ENCODE measurements around the gene LSS. TPM values are rescaled to one million over a fixed set of nuclear protein-coding genes. Genes with fewer than 3 reads are reported as not detected.
"Not testable (repeated sequence)": the region's sequence is repeated elsewhere in the genome, so short reads cannot be mapped to it uniquely, and the experiment has no call there.

LSS gene
- polyA plus RNA-seq, 2 donors = 41.9 to 57.6 TPM

DNA sequence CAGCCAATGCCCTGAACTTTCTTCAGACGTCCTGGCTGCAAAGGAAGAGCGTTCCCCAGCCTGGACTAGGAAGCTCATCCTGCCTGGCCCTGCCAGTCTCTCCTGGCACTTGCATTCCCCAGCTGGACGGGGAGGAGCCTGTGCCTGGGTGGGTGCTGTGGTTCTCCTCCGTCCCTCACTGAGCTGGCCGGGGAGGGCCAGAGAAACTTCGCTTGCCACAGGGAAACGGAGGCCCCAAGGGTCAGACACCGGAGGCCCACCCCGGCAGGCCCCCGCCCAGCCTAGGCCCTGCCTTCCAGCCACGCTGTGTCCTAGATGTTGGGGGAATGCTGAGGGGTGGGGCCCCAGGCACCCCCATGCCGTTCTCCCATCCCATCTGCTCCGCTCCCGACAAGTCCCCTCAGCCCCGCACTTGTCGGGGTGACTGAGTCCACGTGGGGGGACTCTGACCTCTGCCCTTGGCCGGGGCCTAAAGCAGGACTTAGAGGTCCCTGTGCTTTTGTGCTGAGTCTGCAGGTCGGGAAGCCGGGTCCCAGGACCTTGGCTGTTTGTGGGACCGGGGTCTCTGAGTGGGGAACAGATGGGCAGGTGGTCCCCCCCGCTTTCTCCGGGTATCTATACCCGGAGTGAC lies 78.0 kb downstream of the LSS start:
- Histone ChIP-seq H3K4me1 (ENCODE audit: control insufficient read depth in 2 of 2, insufficient read depth in 2 of 2, low read length in 1 of 2) (peaks cover 0 to 4% of the 10 kb centered on the region in 2 donors), H3K27me3 (ENCODE audit: control insufficient read depth in 1 of 2, insufficient read depth in 2 of 2, low read length in 2 of 2) (no peaks in the 10 kb centered on the region), H3K36me3 (ENCODE audit: control insufficient read depth in 2 of 2, insufficient read depth in 2 of 2, low read length in 1 of 2) (no peaks in the 10 kb centered on the region), H3K27ac (ENCODE audit: low read depth in 2 of 2, low read length in 1 of 2) (no peak overlapping the region), H3K4me3 (ENCODE audit: low read depth in 1 of 2, low read length in 2 of 2) (no peak overlapping the region), H3K9me3 (ENCODE audit: control insufficient read depth in 2 of 2, insufficient read depth in 1 of 2, low read depth in 1 of 2, low read length in 1 of 2) (no peaks in the 10 kb centered on the region)
- WGBS, 2 donors = 80 to 85% methylated on average over 24 of the region's 24 CpGs

- Histone ChIP-seq H3K27me3 (ENCODE audit: control insufficient read depth in 1 of 2, insufficient read depth in 2 of 2, low read length in 2 of 2) (no peaks in the 10 kb centered on the region), H3K9me3 (ENCODE audit: control insufficient read depth in 2 of 2, insufficient read depth in 1 of 2, low read depth in 1 of 2, low read length in 1 of 2) (no peaks in the 10 kb centered on the region), H3K4me3 (ENCODE audit: low read depth in 1 of 2, low read length in 2 of 2) (no peak overlapping the region), H3K36me3 (ENCODE audit: control insufficient read depth in 2 of 2, insufficient read depth in 2 of 2, low read length in 1 of 2) (no peaks in the 10 kb centered on the region), H3K4me1 (ENCODE audit: control insufficient read depth in 2 of 2, insufficient read depth in 2 of 2, low read length in 1 of 2) (peaks cover 0 to 4% of the 10 kb centered on the region in 2 donors), H3K27ac (ENCODE audit: low read depth in 2 of 2, low read length in 1 of 2) (no peak overlapping the region)
- WGBS, 2 donors = 70 to 72% methylated on average over 18 to 19 of the region's 19 CpGs
These were observed 78.5 kb downstream of the LSS start for GRCh38 chr21:46150073-46150472.

GRCh38 chr21:46149205-46149901 lies 79.2 kb downstream of the LSS start:
- no peak overlapping the region for H3K27ac ChIP-seq (ENCODE audit: low read depth in 2 of 2, low read length in 1 of 2)
- H3K4me1 ChIP-seq (ENCODE audit: control insufficient read depth in 2 of 2, insufficient read depth in 2 of 2, low read length in 1 of 2) = peaks cover 0 to 4% of the 10 kb centered on the region in 2 donors
- 83 to 84% methylated on average over 22 of the region's 22 CpGs for WGBS, 2 donors
- no peaks in the 10 kb centered on the region for H3K9me3 ChIP-seq (ENCODE audit: control insufficient read depth in 2 of 2, insufficient read depth in 1 of 2, low read depth in 1 of 2, low read length in 1 of 2)
- H3K36me3 ChIP-seq (ENCODE audit: control insufficient read depth in 2 of 2, insufficient read depth in 2 of 2, low read length in 1 of 2) = no peaks in the 10 kb centered on the region
- no peak overlapping the region for H3K4me3 ChIP-seq (ENCODE audit: low read depth in 1 of 2, low read length in 2 of 2)
- no peaks in the 10 kb centered on the region for H3K27me3 ChIP-seq (ENCODE audit: control insufficient read depth in 1 of 2, insufficient read depth in 2 of 2, low read length in 2 of 2)

- WGBS, 2 donors = 68 to 74% methylated on average over 11 of the region's 11 CpGs
- Histone ChIP-seq H3K27me3 (ENCODE audit: control insufficient read depth in 1 of 2, insufficient read depth in 2 of 2, low read length in 2 of 2) (no peaks in the 10 kb centered on the region), H3K4me3 (ENCODE audit: low read depth in 1 of 2, low read length in 2 of 2) (no peak overlapping the region), H3K27ac (ENCODE audit: low read depth in 2 of 2, low read length in 1 of 2) (no peak overlapping the region), H3K9me3 (ENCODE audit: control insufficient read depth in 2 of 2, insufficient read depth in 1 of 2, low read depth in 1 of 2, low read length in 1 of 2) (no peaks in the 10 kb centered on the region), H3K36me3 (ENCODE audit: control insufficient read depth in 2 of 2, insufficient read depth in 2 of 2, low read length in 1 of 2) (no peaks in the 10 kb centered on the region), H3K4me1 (ENCODE audit: control insufficient read depth in 2 of 2, insufficient read depth in 2 of 2, low read length in 1 of 2) (no peaks in the 10 kb centered on the region)
These were observed 80.5 kb downstream of the LSS start for GRCh38 chr21:46148106-46148505.

DNA sequence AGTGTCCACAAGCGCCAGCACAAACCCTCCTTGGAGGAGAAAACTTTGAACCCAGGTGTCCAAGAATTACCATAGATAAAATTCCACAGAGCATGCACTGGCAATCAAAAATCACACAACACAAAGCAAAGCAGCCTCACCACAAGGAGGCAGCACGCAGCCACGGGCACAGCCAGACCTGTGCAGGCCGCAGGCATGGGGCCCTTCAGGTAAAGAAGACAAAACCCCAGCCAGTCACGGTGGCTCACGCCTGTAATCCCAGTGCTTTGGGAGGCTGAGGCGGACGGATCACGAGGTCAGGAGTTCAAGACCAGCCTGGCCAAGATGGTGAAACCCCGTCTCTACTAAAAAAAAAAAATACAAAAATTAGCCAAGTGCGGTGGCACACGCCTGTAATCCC lies 81.1 kb downstream of the LSS start:
- not testable (repeated sequence) for H3K4me1 ChIP-seq (ENCODE audit: control insufficient read depth in 2 of 2, insufficient read depth in 2 of 2, low read length in 1 of 2); H3K27me3 ChIP-seq (ENCODE audit: control insufficient read depth in 1 of 2, insufficient read depth in 2 of 2, low read length in 2 of 2); H3K9me3 ChIP-seq (ENCODE audit: control insufficient read depth in 2 of 2, insufficient read depth in 1 of 2, low read depth in 1 of 2, low read length in 1 of 2); H3K27ac ChIP-seq (ENCODE audit: low read depth in 2 of 2, low read length in 1 of 2); H3K4me3 ChIP-seq (ENCODE audit: low read depth in 1 of 2, low read length in 2 of 2); H3K36me3 ChIP-seq (ENCODE audit: control insufficient read depth in 2 of 2, insufficient read depth in 2 of 2, low read length in 1 of 2)
- 68 to 75% methylated on average over 12 of the region's 12 CpGs for WGBS, 2 donors

DNA sequence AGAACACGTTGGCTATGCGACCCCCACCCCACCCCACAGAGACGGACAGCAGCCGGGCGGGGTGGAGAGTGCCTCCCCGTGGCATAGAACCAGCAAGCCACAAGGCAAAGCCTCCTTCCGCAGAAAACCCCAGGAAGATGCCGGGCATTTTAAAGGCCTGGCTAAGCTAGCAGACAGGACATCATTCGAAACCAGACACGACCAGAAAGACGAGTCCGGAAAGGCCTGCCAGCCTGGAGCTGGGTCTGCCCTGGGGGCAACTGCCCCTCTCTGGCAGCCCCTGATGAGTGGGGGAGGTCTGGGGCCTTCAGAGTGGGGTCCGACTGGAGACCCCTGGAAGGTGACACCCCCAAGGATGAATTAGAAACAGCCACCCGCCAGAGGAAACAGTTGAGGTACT lies 81.7 kb downstream of the LSS start:
- H3K9me3 ChIP-seq (ENCODE audit: control insufficient read depth in 2 of 2, insufficient read depth in 1 of 2, low read depth in 1 of 2, low read length in 1 of 2) = no peaks in the 10 kb centered on the region
- H3K27me3 ChIP-seq (ENCODE audit: control insufficient read depth in 1 of 2, insufficient read depth in 2 of 2, low read length in 2 of 2) = no peaks in the 10 kb centered on the region
- H3K36me3 ChIP-seq (ENCODE audit: control insufficient read depth in 2 of 2, insufficient read depth in 2 of 2, low read length in 1 of 2) = no peaks in the 10 kb centered on the region
- H3K27ac ChIP-seq (ENCODE audit: low read depth in 2 of 2, low read length in 1 of 2) = no peak overlapping the region
- WGBS, 2 donors = 62 to 63% methylated on average over 14 of the region's 14 CpGs
- no peak overlapping the region for H3K4me3 ChIP-seq (ENCODE audit: low read depth in 1 of 2, low read length in 2 of 2)
- H3K4me1 ChIP-seq (ENCODE audit: control insufficient read depth in 2 of 2, insufficient read depth in 2 of 2, low read length in 1 of 2) = no peaks in the 10 kb centered on the region

DNA sequence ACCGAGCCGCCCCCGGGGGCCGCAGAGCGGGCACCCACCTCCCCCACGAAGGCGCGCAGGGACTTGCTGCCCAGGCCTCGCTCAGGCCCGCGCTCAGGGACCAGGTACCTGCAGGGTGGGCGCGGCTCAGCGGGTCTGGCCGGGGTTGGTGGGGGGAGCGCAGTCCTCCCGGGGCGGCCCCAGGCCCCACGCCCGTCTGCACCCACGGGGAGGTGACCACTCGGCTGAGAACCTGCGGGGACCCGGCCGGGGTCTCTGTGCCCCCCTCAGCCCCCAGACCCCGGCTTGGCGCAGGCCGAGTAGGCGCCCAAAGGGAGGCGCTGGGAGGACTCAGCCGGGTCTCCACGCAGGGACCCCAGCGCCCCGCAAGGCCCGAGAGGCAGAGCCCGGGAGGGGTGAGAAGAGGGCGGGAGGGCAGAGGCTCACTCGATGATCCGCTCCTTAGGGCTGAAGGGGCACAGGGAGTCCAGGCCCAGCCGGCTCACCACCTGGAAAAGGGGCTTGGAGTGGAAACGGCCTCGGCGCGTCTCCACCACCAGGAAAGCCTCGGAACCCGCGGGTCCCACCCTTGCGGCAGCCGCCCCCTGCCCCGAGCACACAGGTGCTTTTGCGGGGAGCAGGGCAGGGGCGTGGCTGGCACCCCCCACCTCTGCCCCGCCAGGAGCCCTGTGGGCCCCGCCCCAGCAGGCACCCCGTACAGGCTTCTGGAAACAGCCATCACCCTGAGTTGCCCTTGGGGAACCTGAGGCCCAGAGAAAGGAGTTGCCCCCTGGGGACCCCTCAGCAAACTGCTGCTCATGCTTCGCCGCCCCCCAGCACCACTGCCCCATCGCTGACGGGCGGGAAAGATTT lies 82.5 kb downstream of the LSS start:
- Histone ChIP-seq H3K9me3 (ENCODE audit: control insufficient read depth in 2 of 2, insufficient read depth in 1 of 2, low read depth in 1 of 2, low read length in 1 of 2) (no peaks in the 10 kb centered on the region), H3K4me1 (ENCODE audit: control insufficient read depth in 2 of 2, insufficient read depth in 2 of 2, low read length in 1 of 2) (no peaks in the 10 kb centered on the region), H3K27me3 (ENCODE audit: control insufficient read depth in 1 of 2, insufficient read depth in 2 of 2, low read length in 2 of 2) (no peaks in the 10 kb centered on the region), H3K36me3 (ENCODE audit: control insufficient read depth in 2 of 2, insufficient read depth in 2 of 2, low read length in 1 of 2) (no peaks in the 10 kb centered on the region), H3K27ac (ENCODE audit: low read depth in 2 of 2, low read length in 1 of 2) (no peak overlapping the region), H3K4me3 (ENCODE audit: low read depth in 1 of 2, low read length in 2 of 2) (no peak overlapping the region)
- 81 to 83% methylated on average over 60 of the region's 60 CpGs for WGBS, 2 donors

- Histone ChIP-seq H3K9me3 (ENCODE audit: control insufficient read depth in 2 of 2, insufficient read depth in 1 of 2, low read depth in 1 of 2, low read length in 1 of 2) (no peaks in the 10 kb centered on the region), H3K27me3 (ENCODE audit: control insufficient read depth in 1 of 2, insufficient read depth in 2 of 2, low read length in 2 of 2) (no peaks in the 10 kb centered on the region), H3K4me3 (ENCODE audit: low read depth in 1 of 2, low read length in 2 of 2) (no peak overlapping the region), H3K36me3 (ENCODE audit: control insufficient read depth in 2 of 2, insufficient read depth in 2 of 2, low read length in 1 of 2) (no peaks in the 10 kb centered on the region), H3K4me1 (ENCODE audit: control insufficient read depth in 2 of 2, insufficient read depth in 2 of 2, low read length in 1 of 2) (no peaks in the 10 kb centered on the region), H3K27ac (ENCODE audit: low read depth in 2 of 2, low read length in 1 of 2) (no peak overlapping the region)
- 90 to 93% methylated on average over 35 to 51 of the region's 51 CpGs for WGBS, 2 donors
These were observed 83.3 kb downstream of the LSS start for GRCh38 chr21:46145159-46145839.

DNA sequence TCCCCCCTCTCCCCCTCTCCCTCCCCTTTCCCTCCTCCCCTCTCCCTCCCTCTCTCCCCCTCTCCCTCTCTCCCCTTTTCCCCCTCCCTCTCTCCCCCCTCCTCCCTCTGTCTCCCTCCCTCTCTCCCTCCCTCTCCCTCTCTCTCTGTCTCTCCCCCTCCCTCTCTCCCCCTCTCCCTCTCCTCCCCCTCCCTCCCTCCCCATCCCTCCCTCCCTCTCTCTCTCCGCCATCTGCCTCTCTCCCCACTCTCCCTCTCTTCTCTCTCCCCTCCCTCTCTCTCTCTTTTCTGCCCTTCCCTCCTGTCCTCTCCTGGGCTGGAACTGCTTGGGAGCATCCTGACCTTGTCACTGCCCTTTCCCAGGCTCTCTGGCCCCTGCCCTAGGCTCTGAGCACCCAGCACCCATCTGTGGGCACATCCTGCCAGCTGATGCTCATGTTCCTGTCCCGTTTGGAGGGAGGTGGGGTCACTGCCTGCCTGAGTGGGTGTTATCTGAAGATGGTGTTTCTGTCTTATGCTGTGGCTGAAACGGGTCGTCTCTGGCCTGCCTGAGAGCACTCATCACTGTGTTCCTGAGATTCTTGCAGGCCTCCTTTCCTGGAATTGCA lies 84.0 kb downstream of the LSS start:
- Histone ChIP-seq H3K27me3 (ENCODE audit: control insufficient read depth in 1 of 2, insufficient read depth in 2 of 2, low read length in 2 of 2) (no peaks in the 10 kb centered on the region), H3K36me3 (ENCODE audit: control insufficient read depth in 2 of 2, insufficient read depth in 2 of 2, low read length in 1 of 2) (no peaks in the 10 kb centered on the region), H3K27ac (ENCODE audit: low read depth in 2 of 2, low read length in 1 of 2) (no peak overlapping the region), H3K4me3 (ENCODE audit: low read depth in 1 of 2, low read length in 2 of 2) (no peak overlapping the region), H3K4me1 (ENCODE audit: control insufficient read depth in 2 of 2, insufficient read depth in 2 of 2, low read length in 1 of 2) (no peaks in the 10 kb centered on the region), H3K9me3 (ENCODE audit: control insufficient read depth in 2 of 2, insufficient read depth in 1 of 2, low read depth in 1 of 2, low read length in 1 of 2) (no peaks in the 10 kb centered on the region)
- 37 to 42% methylated on average over 4 of the region's 4 CpGs for WGBS, 2 donors
